GM10266 (cell line): ENCODE results near the gene NTNG2.

ENCODE experiments used
- DNase-seq: peaks from one replicate; pipeline ENCODE4 v3.0.0; 2012; ENCODE audit errors: extremely low spot score
- CTCF ChIP-seq: IDR thresholded peaks from 2 replicates; pipeline ENCODE4 v1.5.1; 2012; ENCODE audit warnings: mild to moderate bottlenecking, low read depth; ENCODE audit not compliant: control insufficient read depth, insufficient read depth; ENCODE audit errors: missing control alignments

Gene NTNG2

DNA sequence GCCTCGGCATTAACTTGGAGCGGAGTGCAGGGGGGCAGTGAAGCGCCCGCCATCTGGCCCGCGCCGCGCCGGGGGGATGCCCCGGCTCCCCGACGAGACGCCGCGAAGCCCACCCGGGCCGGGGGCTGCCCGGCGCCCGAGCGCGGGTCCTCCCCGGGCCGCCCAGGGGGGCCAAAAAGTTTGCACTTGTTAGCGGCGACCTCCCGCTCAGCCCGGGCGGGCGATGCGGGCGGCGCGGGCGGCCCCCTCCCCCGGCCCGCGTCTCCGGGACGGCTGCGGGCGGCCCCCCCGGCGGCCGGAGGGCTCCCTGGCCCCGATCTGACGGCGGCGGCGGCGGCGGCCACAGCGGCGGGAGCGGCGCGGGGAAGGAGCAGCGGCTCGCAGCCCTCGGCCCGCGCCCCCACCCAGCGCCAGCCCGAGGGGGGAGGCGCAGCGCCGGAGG lies at the start of gene NTNG2:
TSS of gene NTNG2 (plus strand) at position 316 of the 442 bp plus-strand sequence. CDS start 4,774 bp downstream, outside the sequence.
- no peak for TF ChIP-seq CTCF
- no peak for DNase-seq

DNA sequence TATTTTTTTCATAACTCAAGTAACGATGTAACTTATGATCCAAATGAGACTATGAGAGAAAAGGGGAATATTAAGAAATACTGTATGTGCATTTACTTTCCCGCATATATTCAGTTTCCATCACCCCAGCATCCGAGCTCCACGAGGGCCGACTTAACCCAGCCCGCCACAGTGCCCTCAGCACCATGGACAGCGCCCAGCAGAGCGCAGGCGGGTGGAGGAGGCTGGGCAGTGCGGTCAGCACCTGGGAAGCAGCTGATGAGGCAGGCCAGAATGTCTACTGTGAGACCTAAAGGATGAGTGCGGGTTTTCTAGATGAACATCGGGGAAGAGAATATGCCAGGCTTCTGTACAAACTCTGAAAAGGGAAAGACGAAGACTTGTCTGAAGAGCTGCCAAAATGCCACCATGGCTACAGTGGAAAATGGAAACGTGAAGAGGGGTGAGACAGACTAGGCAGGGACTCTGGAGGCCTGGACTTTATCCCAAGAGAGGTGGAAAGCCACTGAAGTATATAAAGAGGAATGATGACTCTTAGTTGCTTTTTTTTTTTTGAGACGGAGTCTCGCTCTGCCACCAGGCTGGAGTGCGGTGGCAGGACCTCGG lies 47.7 kb upstream of the NTNG2 start:
- DNase-seq: peak; percentile 35

GRCh38 chr9:132116583-132116982 lies 45.3 kb upstream of the NTNG2 start:
- no peak for TF ChIP-seq CTCF
- DNase-seq: no peak

More for the DNA sequence above, 47.7 kb upstream of the NTNG2 start:
- TF ChIP-seq CTCF: no peak

GRCh38 chr9:132117694-132118093 lies 44.2 kb upstream of the NTNG2 start:
- DNase-seq: no peak
- TF ChIP-seq CTCF: no peak

GRCh38 chr9:132121021-132121420 lies 40.8 kb upstream of the NTNG2 start:
- TF ChIP-seq CTCF: no peak
- DNase-seq: no peak

DNA sequence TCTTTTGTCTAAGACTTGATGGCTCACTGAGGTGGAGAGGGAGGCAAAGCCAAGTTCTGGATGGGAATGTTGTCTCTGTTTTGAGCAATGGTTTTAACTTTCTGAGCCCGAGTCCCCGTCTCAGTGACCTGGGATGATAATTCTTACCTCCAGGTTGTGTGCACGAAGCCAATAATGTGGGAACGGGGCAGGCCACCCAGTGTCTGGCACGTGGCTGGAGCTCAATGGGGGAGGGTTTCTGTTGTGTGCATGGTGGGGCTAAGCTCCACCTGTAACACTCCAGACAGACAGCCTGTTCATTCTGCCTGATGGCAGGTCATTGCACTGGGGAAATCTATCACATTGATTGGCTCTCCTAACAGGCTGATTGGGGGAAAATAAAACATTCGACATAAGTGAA lies 37.1 kb upstream of the NTNG2 start:
- no peak for TF ChIP-seq CTCF
- no peak for DNase-seq

- no peak for DNase-seq
- no peak for TF ChIP-seq CTCF
These were observed 36.5 kb upstream of the NTNG2 start for GRCh38 chr9:132125361-132125760.
